Testis (tissue), 2 donors: Measurements from ENCODE around the gene ZNF365.

ENCODE experiments used
- POLR2A ChIP-seq: fragments of 450-650 bp; IDR thresholded peaks from one replicate; pipeline ENCODE4 v1.6.1; 2017; ENCODE audit warnings: antibody characterized with exemption, mild to moderate bottlenecking, moderate library complexity
- TF ChIP-seq, protein P1 (sequence below), 3 experiments: fragments of 450-650 bp in 2 of 3; fragments of 200-600 bp in 1 of 3; sonication (generic) in 1 of 3; IDR thresholded peaks; one replicate each; pipeline ENCODE4 v1.5.1; 2016 to 2019; ENCODE audit warnings: antibody characterized with exemption in 3 of 3, mild to moderate bottlenecking in 2 of 3, moderate library complexity in 1 of 3

DNA sequence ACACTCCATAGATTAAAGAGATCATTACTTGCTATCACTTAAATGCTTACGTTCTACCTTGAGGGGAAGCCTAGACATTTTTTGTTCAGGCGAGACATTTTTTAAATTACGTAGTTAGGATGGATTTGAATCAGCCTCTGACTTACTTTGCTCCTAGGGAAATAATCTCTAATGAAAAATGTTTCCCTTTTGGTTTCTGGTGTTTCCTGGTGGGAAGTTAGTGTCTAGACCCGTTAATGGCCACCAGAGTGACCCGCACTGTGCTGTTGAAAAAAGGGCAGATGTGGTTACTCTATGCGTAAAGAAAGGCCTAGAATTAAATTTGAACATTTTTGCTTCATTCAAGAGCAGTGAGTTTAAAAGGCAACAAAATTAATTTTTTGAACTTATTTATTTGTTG, 3.8 kb downstream of the ZNF365 start:
- TF ChIP-seq, protein P1, sequence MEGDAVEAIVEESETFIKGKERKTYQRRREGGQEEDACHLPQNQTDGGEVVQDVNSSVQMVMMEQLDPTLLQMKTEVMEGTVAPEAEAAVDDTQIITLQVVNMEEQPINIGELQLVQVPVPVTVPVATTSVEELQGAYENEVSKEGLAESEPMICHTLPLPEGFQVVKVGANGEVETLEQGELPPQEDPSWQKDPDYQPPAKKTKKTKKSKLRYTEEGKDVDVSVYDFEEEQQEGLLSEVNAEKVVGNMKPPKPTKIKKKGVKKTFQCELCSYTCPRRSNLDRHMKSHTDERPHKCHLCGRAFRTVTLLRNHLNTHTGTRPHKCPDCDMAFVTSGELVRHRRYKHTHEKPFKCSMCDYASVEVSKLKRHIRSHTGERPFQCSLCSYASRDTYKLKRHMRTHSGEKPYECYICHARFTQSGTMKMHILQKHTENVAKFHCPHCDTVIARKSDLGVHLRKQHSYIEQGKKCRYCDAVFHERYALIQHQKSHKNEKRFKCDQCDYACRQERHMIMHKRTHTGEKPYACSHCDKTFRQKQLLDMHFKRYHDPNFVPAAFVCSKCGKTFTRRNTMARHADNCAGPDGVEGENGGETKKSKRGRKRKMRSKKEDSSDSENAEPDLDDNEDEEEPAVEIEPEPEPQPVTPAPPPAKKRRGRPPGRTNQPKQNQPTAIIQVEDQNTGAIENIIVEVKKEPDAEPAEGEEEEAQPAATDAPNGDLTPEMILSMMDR (IDR thresholded peaks at IDR 0.05), result no peak
- no peak for TF ChIP-seq POLR2A
